NT2/D1 (cell line): ENCODE measurements around the gene ATN1.

ENCODE experiments used
- DNase-seq: peaks from one replicate; pipeline ENCODE4 v3.0.0-alpha.2; 2011; ENCODE audit warnings: low read depth, low spot score
- H3K27me3 ChIP-seq: 2 replicates; pipeline ENCODE4 v1.6.0; 2011; ENCODE audit warnings: mild to moderate bottlenecking; ENCODE audit not compliant: insufficient read length, insufficient read depth
- H3K36me3 ChIP-seq: 2 replicates; pipeline ENCODE4 v1.6.1; 2011; ENCODE audit warnings: mild to moderate bottlenecking, low read length, mixed read lengths; ENCODE audit not compliant: insufficient read depth, insufficient read length
- H3K4me1 ChIP-seq: 2 replicates; pipeline ENCODE4 v1.5.1; 2011; ENCODE audit not compliant: insufficient read depth, insufficient read length
- H3K4me3 ChIP-seq: 2 replicates; pipeline ENCODE4 v1.5.1; 2011; ENCODE audit warnings: low read depth; ENCODE audit not compliant: insufficient read length
- H3K9ac ChIP-seq: 2 replicates; pipeline ENCODE4 v1.6.0; 2011; ENCODE audit warnings: low read depth; ENCODE audit not compliant: insufficient read length
- H3K9me3 ChIP-seq: 2 replicates; pipeline ENCODE4 v1.5.1; 2011; ENCODE audit warnings: mild to moderate bottlenecking, low read length; ENCODE audit not compliant: insufficient read depth
- SUZ12 ChIP-seq: IDR thresholded peaks from 2 replicates; pipeline ENCODE4 v1.6.1; 2011; ENCODE audit not compliant: insufficient read length, insufficient read depth; ENCODE audit errors: extremely low read depth
- YY1 ChIP-seq: IDR thresholded peaks from 2 replicates; pipeline ENCODE4 v1.6.1; 2011; ENCODE audit not compliant: insufficient read length, insufficient read depth
- ZNF274 ChIP-seq: IDR thresholded peaks from 2 replicates; pipeline ENCODE4 v1.6.1; 2011; ENCODE audit warnings: mild to moderate bottlenecking, low read depth, low read length

Gene ATN1

GRCh38 chr12:6947615-6948014 is 19.9 kb downstream of the ATN1 start:
- Histone ChIP-seq H3K4me1 (peaks cover 33% of the 10 kb centered on the region), H3K4me3 (no peak overlapping the region), H3K9ac (no peak overlapping the region), H3K27me3 (no peaks in the 10 kb centered on the region), H3K9me3 (no peaks in the 10 kb centered on the region), H3K36me3 (peaks cover 20% of the 10 kb centered on the region)
- DNase-seq, result no peak
- TF ChIP-seq YY1, result no peak
- TF ChIP-seq ZNF274, result no peak
- no peak for TF ChIP-seq SUZ12

GRCh38 chr12:6948873-6949594 is 21.3 kb downstream of the ATN1 start:
- TF ChIP-seq SUZ12 (no peak), ZNF274 (no peak), YY1 (no peak)
- no peak overlapping the region for H3K4me3 ChIP-seq
- peaks cover 45% of the 10 kb centered on the region for H3K4me1 ChIP-seq

DNA sequence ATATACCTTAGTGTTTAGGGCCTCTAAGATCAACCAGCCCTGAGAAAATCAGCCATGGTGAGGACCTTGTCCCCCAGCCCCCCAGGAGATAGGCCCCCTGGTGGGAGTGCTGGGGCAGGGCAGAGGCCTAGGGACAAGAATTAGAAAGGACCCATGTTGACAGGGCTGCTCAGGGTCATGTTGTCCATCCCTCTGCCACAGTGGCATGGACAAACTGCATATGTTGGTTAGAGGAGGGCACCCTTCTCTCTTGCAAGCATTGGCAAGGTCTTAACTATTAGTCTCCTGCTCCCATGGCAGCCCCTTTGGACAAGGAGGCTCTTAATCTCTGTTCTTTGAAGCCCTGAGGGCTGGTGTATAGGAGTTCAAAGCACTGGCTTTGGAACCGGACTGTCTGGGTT is 22.6 kb downstream of the ATN1 start:
- Histone ChIP-seq H3K4me1 (peaks cover 40% of the 10 kb centered on the region), H3K36me3 (peaks cover 15% of the 10 kb centered on the region), H3K27me3 (no peaks in the 10 kb centered on the region), H3K9ac (no peak overlapping the region), H3K4me3 (no peak overlapping the region), H3K9me3 (no peaks in the 10 kb centered on the region)
- TF ChIP-seq ZNF274, result no peak
- TF ChIP-seq YY1, result no peak
- no peak for TF ChIP-seq SUZ12
- DNase-seq, result no peak

More at GRCh38 chr12:6948873-6949594, 21.3 kb downstream of the ATN1 start:
- Histone ChIP-seq H3K9me3 (no peaks in the 10 kb centered on the region), H3K27me3 (no peaks in the 10 kb centered on the region), H3K36me3 (peaks cover 19% of the 10 kb centered on the region), H3K9ac (peak overlapping the region; percentile 14)
- DNase-seq, result no peak

- Histone ChIP-seq H3K27me3 (no peaks in the 10 kb centered on the region), H3K4me3 (no peak within 1 kb of the TSS), H3K36me3 (peaks cover 10% of the 10 kb centered on the region), H3K4me1 (peaks cover 34% of the 10 kb centered on the region), H3K9ac (peak within 1 kb of the TSS; percentile 39), H3K9me3 (no peaks in the 10 kb centered on the region)
- no peak for TF ChIP-seq ZNF274
- no peak for TF ChIP-seq YY1
- TF ChIP-seq SUZ12, result no peak
- no peak for DNase-seq
These were observed 23.2 kb downstream of the ATN1 start, which contains the start of gene PTPN6 for GRCh38 chr12:6950811-6951540. Gene PTPN6 (plus strand): TSS chr12:6951356. CDS start chr12:6951513, 157 bp downstream.

DNA sequence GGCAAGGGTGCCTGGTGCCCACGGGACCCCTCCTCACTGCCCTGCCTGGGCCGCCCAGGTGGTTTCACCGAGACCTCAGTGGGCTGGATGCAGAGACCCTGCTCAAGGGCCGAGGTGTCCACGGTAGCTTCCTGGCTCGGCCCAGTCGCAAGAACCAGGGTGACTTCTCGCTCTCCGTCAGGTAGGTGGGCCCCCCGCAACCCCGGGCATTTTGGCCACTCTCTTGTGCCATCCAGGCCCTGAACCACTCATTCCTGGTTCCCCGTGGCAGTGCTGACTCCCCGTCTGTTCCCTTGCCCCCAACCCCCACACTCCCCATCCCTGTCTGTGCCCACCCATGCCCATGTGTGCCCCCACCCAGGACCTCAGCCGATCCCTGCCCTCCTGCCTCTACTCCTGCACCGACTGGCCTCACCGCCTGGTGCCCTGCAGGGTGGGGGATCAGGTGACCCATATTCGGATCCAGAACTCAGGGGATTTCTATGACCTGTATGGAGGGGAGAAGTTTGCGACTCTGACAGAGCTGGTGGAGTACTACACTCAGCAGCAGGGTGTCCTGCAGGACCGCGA is 23.9 kb downstream of the ATN1 start:
- no peak overlapping the region for H3K4me3 ChIP-seq
- TF ChIP-seq SUZ12, result no peak
- TF ChIP-seq ZNF274, result no peak
- TF ChIP-seq YY1, result no peak
- H3K4me1 ChIP-seq, result peaks cover 33% of the 10 kb centered on the region

DNA sequence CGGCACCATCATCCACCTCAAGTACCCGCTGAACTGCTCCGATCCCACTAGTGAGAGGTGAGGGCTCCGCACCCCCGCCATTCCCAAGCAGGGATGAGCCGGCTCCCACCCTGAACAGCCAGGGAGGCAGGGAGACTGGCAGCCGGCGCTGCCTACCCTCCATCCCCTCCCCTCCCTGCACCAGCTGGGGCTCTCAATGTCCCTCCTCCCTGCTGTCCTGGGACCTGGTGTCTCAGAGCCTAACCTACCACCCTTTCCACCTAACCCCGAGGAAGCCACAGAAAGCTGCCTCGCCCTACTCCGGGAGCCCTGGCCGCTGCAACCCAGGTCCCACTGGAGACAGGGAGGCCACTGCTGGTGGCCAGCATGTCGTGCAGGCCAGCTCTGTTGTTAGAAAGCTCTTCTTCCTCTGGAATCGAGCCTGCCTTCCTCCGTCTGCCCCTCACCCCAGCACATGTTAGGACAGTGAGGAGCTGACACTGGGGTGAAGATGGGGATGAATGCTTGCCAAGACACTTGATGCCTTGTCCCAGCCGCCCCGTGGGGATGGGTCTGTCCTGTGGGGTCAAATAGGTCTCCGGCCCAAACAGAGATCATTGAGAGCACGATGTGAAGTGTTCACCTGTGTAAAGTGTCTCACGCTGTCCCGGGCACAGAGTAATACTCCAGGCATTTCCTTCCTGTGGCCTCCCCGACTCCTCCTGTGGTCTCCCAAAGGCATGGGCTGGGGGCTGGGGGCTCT is 24.5 kb downstream of the ATN1 start:
- TF ChIP-seq SUZ12 (no peak), YY1 (no peak), ZNF274 (no peak)
- Histone ChIP-seq H3K4me1 (peaks cover 28% of the 10 kb centered on the region), H3K4me3 (no peak overlapping the region), H3K9me3 (no peaks in the 10 kb centered on the region), H3K36me3 (peaks cover 8% of the 10 kb centered on the region), H3K9ac (peak overlapping the region; percentile 39), H3K27me3 (no peaks in the 10 kb centered on the region)
- DNase-seq, result no peak

More for the DNA sequence above, 23.9 kb downstream of the ATN1 start:
- Histone ChIP-seq H3K9ac (peak overlapping the region; percentile 39), H3K9me3 (no peaks in the 10 kb centered on the region), H3K27me3 (no peaks in the 10 kb centered on the region), H3K36me3 (peaks cover 12% of the 10 kb centered on the region)
- no peak for DNase-seq
